ENCODE results near the gene THAP7.

The THAP7 gene

DNA sequence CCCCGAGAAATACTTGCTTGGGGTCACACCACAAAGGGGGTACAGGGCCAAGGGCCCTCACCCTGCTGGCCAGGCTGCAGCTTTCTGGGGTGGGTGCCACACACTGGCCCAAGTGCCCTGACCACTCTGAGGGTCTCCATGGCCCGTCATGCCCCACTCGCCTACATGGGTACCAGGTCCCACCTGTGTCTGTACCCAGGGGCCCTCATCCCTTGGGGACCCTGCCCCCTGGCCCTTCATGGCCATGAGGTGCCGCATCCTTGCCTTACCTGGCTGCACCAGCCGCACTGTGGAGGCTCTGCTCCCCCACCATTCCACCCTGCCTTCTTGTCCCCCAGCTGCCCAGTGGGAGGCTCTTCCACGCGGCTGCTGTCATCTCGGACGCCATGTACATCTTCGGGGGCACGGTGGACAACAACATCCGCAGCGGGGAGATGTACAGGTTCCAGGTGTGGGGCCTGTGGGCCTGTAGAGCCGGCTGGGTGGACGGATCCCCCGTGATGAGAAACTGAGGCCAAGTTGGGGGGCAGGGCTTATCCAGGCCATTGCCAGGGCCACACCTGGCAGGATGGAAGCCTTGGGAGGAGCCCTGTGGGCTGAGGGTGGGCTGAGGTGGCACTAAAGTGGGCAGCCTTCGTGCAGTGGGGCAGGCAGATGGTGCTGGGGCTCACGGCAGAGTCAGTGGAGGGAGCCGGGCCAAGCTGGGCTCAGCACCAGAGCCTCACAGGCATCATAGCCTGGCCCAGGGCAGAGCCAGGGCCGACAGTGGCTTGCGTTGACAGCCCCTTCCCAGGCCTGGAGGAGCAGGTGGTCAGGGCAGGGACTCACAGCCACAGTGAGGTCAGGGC lies 9.2 kb downstream of the THAP7 start:
- DNase-seq = no peak

DNA sequence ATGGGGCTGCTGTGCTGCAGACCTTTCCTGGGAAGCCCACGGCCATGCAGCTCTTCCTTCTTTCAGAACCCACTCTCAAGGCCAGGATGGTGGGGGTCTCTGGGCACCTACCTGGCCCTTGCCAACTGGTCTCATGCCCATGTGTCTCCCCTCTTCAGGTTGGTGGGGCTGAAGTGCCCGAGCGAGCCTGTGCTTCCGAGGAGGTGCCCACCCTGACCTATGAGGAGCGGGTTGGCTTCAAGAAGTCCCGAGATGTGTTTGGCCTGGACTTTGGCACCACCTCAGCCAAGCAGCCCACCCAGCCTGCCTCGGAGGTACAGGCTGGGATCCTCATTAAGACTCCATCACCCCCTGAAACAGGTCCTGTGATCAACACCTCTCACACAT lies 9.9 kb downstream of the THAP7 start:
- no peak for DNase-seq

DNA sequence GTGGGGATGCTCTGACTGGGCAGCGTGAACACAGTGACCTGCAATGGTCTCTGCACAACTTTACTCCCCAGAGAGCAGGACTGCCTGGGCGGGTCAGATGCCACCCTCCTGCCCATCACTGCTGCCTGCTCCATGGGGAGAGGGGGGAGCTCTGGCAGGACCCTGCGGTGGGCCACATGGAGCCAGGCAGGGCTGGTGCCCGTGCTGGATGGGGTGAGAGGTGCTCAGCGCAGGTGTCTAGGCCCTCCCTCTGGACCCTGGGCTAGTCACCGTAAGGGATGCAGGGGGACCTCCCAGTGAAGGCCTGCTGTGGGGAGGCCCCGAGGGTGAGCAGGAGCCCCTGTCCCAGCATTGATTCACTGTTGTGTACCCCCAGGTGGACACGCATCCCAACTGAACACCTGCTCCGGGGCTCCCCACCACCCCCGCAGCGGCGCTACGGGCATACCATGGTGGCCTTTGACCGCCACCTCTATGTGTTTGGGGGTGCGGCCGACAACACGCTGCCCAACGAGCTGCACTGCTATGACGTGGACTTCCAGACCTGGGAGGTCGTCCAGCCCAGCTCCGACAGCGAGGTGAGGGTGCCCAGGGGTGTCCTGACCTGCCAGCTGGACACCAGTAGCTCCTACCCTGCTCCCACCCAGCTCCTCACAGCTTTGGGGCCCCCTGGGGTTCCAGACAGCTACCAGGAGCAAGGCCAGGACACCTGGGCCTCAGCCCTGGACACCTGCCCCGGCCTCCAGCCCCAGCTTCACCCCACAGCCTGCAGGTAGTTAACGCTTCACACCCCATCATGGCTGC lies 10.5 kb downstream of the THAP7 start:
- DNase-seq = no peak

DNA sequence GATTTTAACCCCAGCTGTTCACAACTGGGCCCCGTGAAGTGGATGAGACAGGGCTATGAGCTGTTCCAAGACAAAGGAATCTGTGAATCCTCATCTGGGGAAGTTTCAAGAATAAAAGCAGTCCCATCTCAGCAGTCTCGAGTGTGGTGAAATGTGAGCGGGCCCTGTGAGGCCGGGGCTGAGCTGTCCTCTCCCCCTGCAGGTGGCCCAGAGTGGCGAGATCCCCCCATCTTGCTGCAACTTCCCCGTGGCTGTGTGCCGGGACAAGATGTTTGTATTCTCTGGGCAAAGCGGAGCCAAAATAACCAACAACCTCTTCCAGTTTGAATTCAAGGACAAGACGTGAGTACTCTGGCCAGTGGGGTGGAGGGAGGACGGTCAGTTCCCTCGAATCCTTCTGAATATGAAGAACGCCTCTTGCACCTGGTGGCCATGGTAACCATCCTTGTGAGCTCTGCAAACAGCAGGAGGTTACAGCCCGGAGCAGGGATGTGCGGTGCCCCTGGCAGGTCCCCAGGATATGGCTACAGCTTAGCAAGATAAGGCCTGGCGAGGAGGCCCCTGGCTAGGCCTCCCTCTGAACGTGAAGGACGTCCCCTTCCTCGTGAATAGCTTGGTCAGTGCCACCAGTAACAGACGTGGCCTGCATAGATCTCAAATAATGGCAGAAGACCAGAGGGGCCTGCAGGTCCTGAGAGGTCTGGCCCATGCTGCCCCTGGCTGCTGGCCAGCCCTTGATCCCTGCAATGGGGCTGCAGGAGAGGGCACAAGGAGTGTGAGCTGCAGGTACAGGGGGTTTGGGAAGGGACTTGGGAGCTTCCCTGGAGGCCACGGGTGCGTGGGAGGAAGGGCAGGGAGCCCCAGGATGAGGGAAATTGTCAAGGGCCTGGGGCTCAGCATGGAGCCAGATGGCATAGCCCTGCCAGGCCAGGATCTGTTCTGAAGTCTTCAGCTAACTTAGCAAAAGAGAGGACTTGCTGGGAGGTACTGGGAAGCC lies 11.4 kb downstream of the THAP7 start:
- no peak for DNase-seq

DNA sequence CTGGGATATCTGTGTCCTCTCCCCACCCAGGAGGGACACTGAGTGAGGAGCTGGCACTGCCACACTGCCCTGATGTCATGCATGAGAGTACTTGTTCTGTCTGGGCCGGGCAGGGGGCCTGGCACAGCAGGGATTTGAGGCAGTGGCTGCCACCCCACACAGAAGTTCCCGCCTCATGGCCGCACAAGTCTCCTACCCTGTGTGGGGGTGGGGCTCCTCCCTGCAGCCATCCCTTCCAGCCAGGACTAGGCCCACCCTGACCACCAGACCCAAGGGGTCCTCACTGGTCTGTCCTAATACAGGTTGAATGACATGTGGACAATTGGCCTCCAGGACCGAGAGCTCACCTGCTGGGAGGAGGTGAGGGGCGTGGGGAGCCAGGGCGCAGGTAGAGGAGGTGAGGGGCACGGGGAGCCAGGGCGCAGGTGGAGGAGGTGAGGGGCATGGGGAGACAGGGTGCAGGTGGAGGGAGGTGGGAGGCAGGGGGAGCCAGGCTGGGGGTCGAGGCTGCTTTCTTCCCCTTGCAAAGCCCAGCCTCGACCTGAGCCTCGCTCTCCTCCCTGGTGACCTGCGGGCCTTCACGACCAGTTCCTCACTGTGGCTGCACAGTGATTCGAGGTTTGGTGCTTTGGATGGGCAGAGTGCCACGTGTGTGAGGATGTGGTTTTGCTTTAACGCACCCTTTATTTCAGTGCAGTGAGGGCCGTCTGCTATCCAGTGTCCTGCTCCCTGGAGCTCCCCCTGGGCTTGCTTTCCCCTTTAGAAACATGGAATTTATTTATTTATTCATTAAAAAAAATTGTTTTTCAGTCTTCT lies 12.4 kb downstream of the THAP7 start:
- DNase-seq = no peak

DNA sequence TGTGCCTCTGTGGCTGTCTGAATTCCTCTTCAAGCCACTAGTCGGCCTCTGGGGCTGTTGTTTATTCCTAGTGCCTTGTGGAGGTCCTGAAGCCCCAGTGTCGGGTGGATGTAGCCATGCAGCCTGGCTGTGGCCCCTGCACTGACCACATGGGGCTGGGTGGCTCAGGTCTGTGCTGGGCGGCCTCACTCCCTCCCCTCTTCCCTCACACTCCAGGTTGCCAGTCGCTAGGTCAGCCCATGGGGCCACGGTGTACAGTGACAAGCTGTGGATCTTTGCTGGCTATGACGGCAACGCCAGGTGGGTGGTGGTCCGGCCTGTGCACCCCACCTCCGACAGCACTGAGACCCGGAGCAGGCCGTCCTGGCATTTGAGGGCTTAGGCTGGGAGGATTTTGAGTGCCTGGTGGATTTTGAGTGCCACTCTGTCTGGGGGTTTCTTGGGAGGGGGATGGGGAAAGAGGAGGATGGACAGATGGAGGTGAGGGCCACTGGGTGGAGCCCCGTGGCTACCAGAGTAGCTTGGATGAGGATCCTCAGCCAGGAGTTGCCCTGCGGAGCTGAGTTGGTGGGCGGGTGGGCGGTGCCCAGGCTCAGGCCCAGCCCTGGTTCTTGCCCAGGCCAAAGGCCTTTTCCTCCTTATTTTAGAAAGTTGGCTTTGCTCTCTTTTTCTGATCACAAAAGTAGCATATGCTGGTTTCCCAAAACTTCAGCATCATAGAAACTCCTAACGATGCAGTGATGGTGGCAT lies 13.2 kb downstream of the THAP7 start:
- DNase-seq = no peak

DNA sequence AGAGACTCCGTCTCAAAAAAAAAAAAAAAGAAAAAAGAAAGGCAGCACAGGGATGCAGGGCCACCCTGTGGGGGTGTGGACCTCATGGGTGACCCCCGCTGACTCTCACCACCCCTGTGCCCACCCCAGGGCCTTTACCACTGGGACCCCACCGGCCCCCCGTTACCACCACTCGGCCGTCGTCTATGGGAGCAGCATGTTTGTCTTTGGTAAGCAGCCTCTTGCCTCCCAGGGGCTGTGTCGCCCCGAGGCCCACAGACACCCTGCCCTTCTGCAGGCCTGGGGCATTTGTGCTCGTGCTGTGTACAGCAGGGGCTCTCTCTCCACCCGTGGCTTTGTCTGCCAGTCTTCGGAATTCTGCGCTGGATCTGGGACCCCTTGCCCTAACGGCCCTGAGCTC lies 14.5 kb downstream of the THAP7 start:
- no peak for DNase-seq

DNA sequence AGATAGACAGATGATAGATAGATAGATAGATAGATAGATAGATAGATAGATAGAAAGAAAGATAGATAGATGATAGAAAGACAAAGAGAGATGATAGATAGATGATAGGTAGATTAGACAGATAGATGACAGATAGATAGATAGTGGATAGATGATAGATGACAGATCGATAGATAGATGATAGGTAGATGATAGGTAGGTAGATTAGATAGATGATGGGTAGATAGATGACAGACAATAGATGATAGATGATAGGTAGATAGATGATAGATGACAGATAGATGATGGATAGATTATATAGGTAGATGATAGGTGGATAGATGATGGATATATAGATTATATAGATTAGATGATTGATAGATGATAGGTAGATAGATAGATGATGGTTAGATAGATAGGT lies 15.6 kb downstream of the THAP7 start:
- DNase-seq = no peak

DNA sequence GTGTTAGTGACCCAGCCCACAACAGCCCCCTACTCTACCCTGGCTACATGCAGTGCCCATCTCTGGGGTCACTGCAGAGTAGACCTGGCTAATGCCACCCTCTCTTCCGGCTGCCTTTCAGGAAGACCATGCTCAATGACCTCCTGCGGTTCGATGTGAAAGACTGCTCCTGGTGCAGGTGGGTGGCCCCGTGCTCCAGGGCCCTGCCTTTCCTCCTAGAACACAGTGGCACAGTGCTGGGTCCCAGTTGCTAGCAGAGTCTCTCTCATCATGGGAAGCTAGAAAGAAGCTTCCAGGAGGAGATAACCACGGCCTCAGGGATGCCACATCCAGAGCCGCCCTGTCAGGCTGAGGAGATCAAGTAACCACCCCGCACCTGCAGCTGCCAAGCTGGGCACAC lies 16.2 kb downstream of the THAP7 start:
- no peak for DNase-seq

DNA sequence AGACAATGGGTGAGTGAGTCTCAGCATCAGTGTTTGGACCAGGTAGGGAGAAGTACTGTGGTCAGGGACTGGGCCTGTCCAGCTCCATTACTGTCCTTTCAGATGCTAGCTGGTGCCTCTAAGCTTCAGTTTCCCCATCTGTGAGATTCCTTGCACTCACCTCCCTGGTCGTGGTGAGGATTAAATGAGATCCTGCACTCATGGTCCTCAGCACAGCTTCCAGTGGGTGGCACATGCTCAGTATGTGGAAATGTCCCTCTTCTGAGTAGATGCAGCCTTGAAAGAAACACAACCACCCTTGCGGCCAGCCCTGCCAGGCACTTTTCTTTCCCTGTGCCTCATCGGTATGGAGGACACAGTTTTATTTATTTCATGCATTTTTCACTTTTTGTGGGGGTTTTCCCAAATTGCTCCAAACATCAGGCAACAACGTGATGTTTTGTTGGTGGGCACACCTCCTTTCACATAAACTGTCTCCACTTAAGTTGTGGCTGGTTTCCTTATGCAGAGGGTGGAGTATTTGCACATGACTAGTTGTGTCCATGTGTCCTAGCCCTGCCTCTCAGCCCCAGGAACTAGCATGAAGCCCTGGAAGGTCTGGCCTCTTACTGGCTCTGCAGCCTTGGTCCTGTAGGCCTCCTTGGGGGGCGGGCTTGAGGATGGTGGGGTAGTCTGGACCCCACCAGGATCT lies 18.7 kb downstream of the THAP7 start:
- DNase-seq = no peak

DNA sequence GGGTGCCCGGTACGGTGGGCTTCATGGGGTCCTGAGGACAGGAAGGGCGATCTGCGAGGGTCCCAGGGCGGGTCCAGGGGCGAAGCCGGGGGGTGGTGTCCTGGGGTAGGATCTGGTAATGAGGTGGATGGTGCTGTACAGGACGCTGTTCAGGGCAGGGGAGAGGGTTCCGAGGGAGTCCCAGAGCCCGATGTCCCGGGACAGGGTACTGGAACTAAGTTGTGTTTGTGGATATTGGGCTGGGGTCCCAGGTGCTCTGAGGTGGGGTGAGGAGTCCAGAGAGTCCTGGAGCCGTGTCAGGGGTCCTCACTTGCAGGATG lies 19.4 kb downstream of the THAP7 start:
- no peak for DNase-seq

DNA sequence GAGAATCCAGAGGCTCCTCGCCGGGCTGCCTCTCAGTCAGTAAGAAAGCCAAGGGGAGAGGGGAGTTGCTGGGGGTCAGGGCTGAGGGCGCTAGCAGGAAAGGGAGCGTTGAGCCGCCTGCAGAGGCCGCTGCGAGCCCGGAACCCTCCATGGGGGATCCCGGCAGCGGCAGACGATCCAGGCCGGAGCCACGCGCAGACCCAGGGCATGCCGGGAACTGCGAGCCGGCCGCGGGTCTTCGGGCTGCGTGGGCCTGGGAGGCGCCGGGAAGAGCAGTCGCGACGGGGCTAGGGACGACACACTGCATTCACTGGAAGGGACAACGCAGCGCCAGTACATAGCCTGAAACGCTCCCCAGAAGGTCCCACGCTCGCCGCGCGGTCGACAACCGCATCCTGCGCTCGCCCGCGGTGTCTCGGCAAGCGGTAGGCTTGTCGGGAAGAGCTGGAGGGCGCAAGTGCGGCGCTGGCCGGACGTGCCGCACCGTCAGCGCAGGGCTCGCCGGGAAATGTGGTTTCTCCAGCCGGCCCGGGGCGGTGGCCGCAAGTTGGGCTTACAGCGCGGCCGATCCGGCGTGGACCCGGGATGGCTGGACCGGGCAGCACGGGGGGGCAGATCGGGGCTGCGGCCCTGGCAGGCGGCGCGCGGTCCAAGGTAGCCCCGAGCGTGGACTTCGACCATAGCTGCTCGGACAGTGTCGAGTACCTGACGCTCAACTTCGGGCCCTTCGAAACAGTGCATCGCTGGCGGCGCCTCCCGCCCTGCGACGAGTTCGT lies 19.9 kb downstream of the THAP7 start, which contains the start of gene LZTR1:
Gene LZTR1 (plus strand): TSS at position 511 of the 776 bp plus-strand sequence. CDS start 75 bp downstream, at position 586.
- peak; percentile 76 for DNase-seq

DNA sequence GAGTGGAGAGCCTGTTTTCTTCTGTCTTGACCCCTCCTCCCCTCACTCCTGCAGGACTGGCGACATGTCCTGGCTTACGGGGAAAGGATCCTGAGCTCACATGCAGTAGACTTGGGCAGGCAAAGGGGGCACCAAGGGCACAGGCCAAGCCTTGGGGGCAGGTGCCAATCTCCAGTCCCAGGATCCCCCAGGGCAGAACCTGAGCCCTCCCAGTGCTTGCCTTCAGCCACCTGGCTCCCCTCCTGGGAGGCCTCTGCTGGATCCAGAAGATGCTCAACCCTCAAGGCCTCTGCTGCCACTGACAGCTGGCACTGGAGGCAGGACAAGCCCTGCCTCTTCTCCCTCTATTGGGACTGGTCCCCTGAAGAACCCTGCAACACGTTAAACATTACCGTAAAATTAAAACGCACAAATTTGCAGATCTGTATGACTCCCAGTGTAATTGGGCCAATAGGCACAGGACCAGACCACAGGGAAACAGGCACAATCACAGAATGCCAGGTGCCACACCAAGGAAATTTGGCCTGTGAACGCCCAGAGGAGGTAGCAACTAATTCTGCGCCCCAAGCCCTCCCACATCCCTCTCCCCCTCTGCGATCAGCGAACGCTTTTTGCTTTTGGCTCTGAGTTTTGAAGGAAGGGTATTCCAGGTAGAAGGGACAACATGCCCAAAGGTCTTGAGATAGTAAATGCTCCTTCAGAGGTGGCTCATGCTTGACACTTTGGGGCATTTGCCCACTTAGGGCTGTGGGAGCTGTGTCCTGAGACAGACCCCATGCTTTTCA lies 20.8 kb downstream of the THAP7 start:
- no peak for DNase-seq

DNA sequence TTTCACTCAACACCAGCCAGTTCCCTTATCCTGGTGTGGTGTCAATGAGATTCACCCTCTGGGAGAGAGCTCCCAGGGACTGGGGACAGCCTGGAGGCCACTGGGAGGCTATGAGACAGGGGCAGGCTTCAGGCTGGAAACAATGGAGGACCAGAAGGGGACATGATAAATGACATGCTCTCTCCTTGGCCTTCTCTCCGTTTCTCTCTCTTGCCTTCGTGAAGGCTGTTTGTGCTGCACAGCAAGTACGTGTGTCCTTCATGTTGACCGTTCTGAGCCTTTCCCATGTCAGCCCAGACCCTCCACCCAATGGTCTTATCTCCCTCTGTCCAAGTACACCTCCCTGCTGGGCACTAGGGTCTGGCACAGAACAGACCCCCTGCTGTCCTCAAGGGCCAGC lies 21.4 kb downstream of the THAP7 start:
- no peak for DNase-seq

DNA sequence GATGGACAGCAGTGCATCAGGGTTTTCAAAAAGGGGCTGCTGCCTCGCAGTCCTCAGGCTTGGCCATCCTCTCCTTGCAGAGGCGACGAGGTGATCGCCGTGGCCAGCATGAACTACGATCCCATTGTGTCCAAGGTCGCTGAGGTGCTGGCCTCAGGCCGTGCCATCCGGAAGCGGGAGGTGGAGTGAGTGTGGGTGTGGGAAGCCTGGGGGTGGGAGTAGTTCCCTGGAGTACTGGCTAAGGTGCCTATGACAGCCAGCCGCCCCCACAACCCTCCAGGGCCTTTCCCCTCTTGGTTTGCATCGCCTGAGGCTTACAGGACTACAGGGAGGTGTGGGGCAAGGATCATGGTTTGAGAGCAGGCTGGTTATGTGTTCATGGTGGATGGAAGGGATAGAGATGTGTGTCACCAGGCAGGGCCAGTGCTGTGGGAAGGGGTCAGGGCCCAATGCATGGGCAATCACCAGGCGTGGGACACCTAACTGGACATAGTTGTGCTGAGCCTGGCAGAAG lies 21.9 kb downstream of the THAP7 start:
- no peak for DNase-seq

DNA sequence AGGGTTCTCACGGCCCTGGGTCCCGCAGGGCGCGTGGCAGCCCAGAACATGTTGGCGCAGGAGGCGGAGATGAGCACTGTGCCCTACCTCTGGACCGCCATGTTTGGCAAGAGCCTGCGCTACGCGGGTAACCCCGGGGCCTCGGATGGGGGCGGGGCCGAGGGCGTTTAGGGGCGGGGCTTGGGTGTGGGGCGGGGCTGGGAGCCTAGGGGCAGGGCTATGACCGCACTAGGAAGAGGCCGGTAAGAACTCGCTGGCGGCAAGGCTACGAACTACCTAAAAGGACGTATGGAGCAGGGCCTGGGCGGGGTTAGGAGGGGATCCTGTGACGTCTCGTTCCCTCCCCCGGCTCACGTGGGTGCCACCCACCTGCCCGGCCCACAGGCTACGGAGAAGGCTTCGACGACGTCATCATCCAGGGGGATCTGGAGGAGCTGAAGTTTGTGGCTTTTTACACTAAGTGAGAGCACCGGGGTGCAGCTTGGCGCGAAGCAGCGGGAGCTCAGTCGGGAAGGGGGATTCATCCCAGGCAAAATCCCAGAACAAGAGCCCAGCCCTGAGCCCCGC lies 22.6 kb downstream of the THAP7 start:
- peak; percentile 62 for DNase-seq

DNA sequence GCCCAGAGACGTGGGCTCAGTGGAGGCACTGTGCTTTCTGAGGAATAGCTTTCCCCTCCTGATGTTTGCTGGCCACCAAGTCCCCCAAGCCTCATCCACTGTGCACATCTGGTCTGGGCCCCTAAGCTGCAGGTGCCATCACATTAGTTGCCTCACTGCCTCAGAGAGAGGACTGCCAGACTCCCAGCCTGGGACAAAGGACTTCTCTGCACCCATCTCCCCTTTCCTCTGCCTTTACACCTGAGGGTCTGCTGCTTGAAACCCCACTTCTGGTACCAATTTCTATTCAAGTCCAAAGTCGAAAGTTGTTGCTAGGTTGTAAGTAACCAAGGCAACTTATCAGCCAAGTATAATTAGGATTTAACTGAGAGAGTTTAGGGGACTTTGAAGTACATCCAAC lies 23.5 kb downstream of the THAP7 start:
- no peak for DNase-seq

DNA sequence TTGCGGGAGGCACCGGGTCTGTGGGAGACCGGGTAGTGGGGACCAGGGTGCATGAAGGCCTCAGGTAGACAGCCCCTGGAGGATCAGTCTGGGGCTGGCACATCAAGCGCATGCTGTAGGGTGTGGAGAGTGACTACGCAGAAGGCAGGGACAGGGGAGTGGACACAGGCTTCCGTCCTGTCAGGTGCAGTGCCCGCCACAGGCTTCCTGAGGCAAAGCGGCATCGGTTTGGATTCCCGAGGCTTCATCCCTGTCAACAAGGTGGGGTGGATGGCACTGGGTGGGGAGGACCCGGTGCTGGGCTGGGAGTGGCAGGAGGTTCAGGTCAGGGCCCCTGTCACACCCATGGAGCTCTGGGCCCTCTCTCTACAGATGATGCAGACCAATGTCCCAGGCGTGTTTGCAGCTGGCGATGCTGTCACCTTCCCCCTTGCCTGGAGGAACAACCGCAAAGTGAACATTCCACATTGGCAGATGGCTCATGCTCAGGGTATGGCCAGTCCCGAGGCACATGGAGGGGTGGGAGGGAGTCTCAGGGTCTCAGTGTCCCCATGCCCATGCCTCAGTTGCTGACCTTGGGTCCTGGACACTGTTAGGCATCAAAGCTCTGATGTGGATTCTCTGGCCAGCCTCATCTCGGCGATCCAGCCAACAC lies 24.3 kb downstream of the THAP7 start:
- no peak for DNase-seq

All from activated CD4-positive, alpha-beta T cell treated with anti-CD3 and anti-CD28 coated beads, Interleukin-2, amount 50 U/mL, for 16 hours (primary cell).